B cell (primary cell): Measurements from ENCODE around the gene NELL2. TPM values are rescaled to one million over a fixed set of nuclear protein-coding genes. Genes with fewer than 3 reads are reported as not detected.

Source experiments
- ATAC-seq: fragments of 200-7000 bp; cut with Tn5 transposase; one replicate; pipeline ENCODE4 v1.10.0; 2021; ENCODE audit warnings: low read depth, mild to moderate bottlenecking, moderate number of reproducible peaks, moderate library complexity
- CTCF ChIA-PET: fragments of 350-600 bp; sonication (Branson Sonifier 250); formaldehyde crosslinking; loops from one replicate; lab custom pipeline; 2021; ENCODE audit warnings: antibody characterized with exemption, inconsistent platforms; lab: Charles Lee
- POLR2A ChIA-PET: fragments of 350-600 bp; sonication (Branson Sonifier 250); formaldehyde crosslinking; loops from one replicate; lab custom pipeline; 2021; ENCODE audit warnings: antibody characterized with exemption; lab: Charles Lee
- DNase-seq: peaks from one replicate; pipeline ENCODE4 v3.0.0; 2013
- H2AFZ ChIP-seq: 2 replicates; pipeline ENCODE4 v1.6.1; 2012; ENCODE audit warnings: mild to moderate bottlenecking, low read depth, low read length; ENCODE audit not compliant: insufficient read depth, poor library complexity, severe bottlenecking
- H3K27ac ChIP-seq, 2 donors: 1 replicate in 1 of 2; 2 replicates in 1 of 2; pipeline ENCODE4 v1.5.1; 2012 to 2013; ENCODE audit warnings: low read length in 2 of 2, mild to moderate bottlenecking in 2 of 2, moderate library complexity in 1 of 2
- H3K27me3 ChIP-seq, 4 experiments: fragments of 200-600 bp in 1 of 4; sonication (generic) in 1 of 4; replicated peaks in 1 of 4; 1 replicate in 2 of 4; 2 replicates in 2 of 4; pipeline versions ENCODE4 v1.6.1 to v1.7.0; 2013 to 2016; ENCODE audit warnings: low read length in 3 of 4, mild to moderate bottlenecking in 2 of 4, mixed read lengths in 1 of 4, moderate library complexity in 1 of 4; ENCODE audit not compliant: insufficient read depth in 4 of 4, control insufficient read depth in 3 of 4; ENCODE audit errors: control extremely low read depth in 1 of 4
- H3K36me3 ChIP-seq, 2 experiments: replicated peaks in 1 of 2; 1 replicate in 1 of 2; 2 replicates in 1 of 2; pipeline versions ENCODE4 v1.6.1 to v1.7.1; 2013; ENCODE audit warnings: low read length in 1 of 2; ENCODE audit not compliant: insufficient read depth in 2 of 2, control insufficient read depth in 1 of 2; ENCODE audit errors: control extremely low read depth in 1 of 2, extremely low read depth in 1 of 2
- H3K4me1 ChIP-seq, 2 donors: fragments of 200-600 bp in 1 of 2; sonication (generic) in 1 of 2; 1 replicate in 1 of 2; 2 replicates in 1 of 2; pipeline versions ENCODE4 v1.5.1 to v1.6.1; 2013 to 2017; ENCODE audit warnings: low read length in 2 of 2; ENCODE audit not compliant: control insufficient read depth in 2 of 2, insufficient read depth in 2 of 2
- H3K4me2 ChIP-seq: replicated peaks from 2 replicates; pipeline ENCODE3; 2012; ENCODE audit warnings: mild to moderate bottlenecking, low read depth, low read length; ENCODE audit not compliant: poor library complexity, severe bottlenecking
- H3K4me3 ChIP-seq, 5 experiments: fragments of 200-600 bp in 1 of 5; sonication (generic) in 1 of 5; 1 replicate in 3 of 5; 2 replicates in 2 of 5; pipeline versions ENCODE4 v1.5.1 to v1.7.0; 2011 to 2016; ENCODE audit warnings: low read length in 4 of 5, mild to moderate bottlenecking in 4 of 5, low read depth in 2 of 5, control low read depth in 1 of 5, moderate library complexity in 1 of 5; ENCODE audit not compliant: insufficient read depth in 1 of 5; ENCODE audit errors: control extremely low read depth in 1 of 5, extremely low read depth in 1 of 5
- H3K79me2 ChIP-seq: fragments of 200-600 bp; sonication (generic); one replicate; pipeline ENCODE4 v1.6.0; 2016; ENCODE audit warnings: low read length; ENCODE audit not compliant: control insufficient read depth, insufficient read depth
- H3K9ac ChIP-seq: fragments of 200-600 bp; sonication (generic); 2 replicates; pipeline ENCODE4 v1.6.1; 2017; ENCODE audit warnings: mild to moderate bottlenecking, low read length, moderate library complexity
- H3K9me3 ChIP-seq, 3 donors: one replicate each; pipeline versions ENCODE4 v1.6.1 to v1.7.1; 2013; ENCODE audit warnings: low read length in 2 of 3; ENCODE audit not compliant: control insufficient read depth in 2 of 3, insufficient read depth in 1 of 3; ENCODE audit errors: control extremely low read depth in 1 of 3
- H4K20me1 ChIP-seq: 2 replicates; pipeline ENCODE4 v1.6.0; 2012; ENCODE audit warnings: mild to moderate bottlenecking, low read length; ENCODE audit not compliant: insufficient read depth, control insufficient read depth, poor library complexity, severe bottlenecking
- H3K27ac Mint-ChIP-seq: one replicate; pipeline ENCODE4 v1.8.0; 2021; ENCODE audit warnings: mixed read lengths
- H3K27me3 Mint-ChIP-seq: one replicate; pipeline ENCODE4 v1.8.0; 2021; ENCODE audit warnings: mixed read lengths
- H3K4me1 Mint-ChIP-seq: one replicate; pipeline ENCODE4 v1.8.0; 2021; ENCODE audit warnings: mixed read lengths
- H3K4me3 Mint-ChIP-seq: one replicate; pipeline ENCODE4 v1.8.0; 2021; ENCODE audit warnings: mixed read lengths
- H3K9me3 Mint-ChIP-seq: one replicate; pipeline ENCODE4 v1.8.0; 2022; ENCODE audit warnings: mixed read lengths; ENCODE audit not compliant: insufficient read depth
- EZH2 ChIP-seq: IDR thresholded peaks from 2 replicates; pipeline ENCODE4 v1.6.1; 2012; ENCODE audit warnings: borderline replicate concordance, low read depth, mild to moderate bottlenecking, moderate library complexity, low read length; ENCODE audit not compliant: insufficient read depth, poor library complexity, severe bottlenecking
- WGBS: methylation state at CpG from one replicate; pipeline ENCODE4 v1.1.5; 2013; ENCODE audit warnings: missing lambda C conversion rate; ENCODE audit not compliant: insufficient coverage; 5-methylcytosine and 5-hydroxymethylcytosine counted together
- intact Hi-C: fragments of 100-400 bp; cut with micrococcal nuclease; formaldehyde crosslinking; loops from one replicate; pipeline ENCODE4 v1.10.0; 2022
- polyA plus RNA-seq: library from polyadenylated mRNA; depleted of rRNA; stranded (reverse); fragments of >200 nt; gene quantifications from 2 replicates; pipeline ENCODE4 v1.2.3, GENCODE V29; 2012
- total RNA-seq, 2 donors: library from RNA; stranded (reverse); fragments of 120-200 nt in 1 of 2; gene quantifications; 1 replicate in 1 of 2; 2 replicates in 1 of 2; pipeline versions ENCODE4 v1.2.3 to v1.2.4, GENCODE V29; 2013 to 2022
- TF ChIP-seq, protein P1 (sequence below): fragments of 200-600 bp; IDR thresholded peaks from one replicate; pipeline ENCODE4 v1.8.0; 2022; ENCODE audit warnings: antibody characterized with exemption, mild to moderate bottlenecking

Gene NELL2
- total and polyA plus RNA-seq, 2 donors (not counting 1 experiment from before 2014, with no cell fraction given), result 0.22 TPM; not detected in 1

DNA sequence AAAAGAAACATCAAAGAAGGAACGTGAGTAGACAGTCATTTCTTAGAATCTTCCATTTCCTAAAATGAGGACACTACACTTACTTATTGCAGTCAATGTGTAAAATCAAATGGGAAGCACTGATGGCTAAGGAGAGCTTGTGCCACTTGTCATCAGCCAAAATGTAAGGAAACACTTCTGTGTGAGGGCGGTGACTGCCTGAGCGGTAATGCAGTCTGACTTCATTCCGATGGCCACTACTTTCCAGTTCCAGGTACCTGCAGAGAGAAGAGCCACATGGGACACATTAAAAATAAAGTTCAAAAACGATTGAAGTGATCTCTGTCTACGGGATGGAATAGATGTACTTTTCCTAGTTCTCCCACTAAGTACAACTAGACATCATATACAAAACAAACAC lies 96.3 kb downstream of the NELL2 start:
- H3K36me3 ChIP-seq, result no peaks in the 10 kb centered on the region
- ChIA-PET CTCF (no interaction called here), POLR2A (no interaction called here)
- Mint-ChIP-seq H3K9me3 (peaks cover 6% of the 10 kb centered on the region), H3K4me3 (no peak overlapping the region), H3K27ac (no peak overlapping the region), H3K27me3 (peaks cover 5% of the 10 kb centered on the region), H3K4me1 (no peaks in the 10 kb centered on the region)
- peaks cover 0 to 1% (median 0%) of the 10 kb centered on the region in 3 donors for H3K9me3 ChIP-seq
- no peaks in the 10 kb centered on the region for H3K79me2 ChIP-seq
- H3K4me1 ChIP-seq, result no peaks in the 10 kb centered on the region
- H3K9ac ChIP-seq, result no peak overlapping the region
- H3K4me2 ChIP-seq, result no peak overlapping the region
- ATAC-seq, result no peak
- TF ChIP-seq EZH2, result no peak
- TF ChIP-seq, protein P1, sequence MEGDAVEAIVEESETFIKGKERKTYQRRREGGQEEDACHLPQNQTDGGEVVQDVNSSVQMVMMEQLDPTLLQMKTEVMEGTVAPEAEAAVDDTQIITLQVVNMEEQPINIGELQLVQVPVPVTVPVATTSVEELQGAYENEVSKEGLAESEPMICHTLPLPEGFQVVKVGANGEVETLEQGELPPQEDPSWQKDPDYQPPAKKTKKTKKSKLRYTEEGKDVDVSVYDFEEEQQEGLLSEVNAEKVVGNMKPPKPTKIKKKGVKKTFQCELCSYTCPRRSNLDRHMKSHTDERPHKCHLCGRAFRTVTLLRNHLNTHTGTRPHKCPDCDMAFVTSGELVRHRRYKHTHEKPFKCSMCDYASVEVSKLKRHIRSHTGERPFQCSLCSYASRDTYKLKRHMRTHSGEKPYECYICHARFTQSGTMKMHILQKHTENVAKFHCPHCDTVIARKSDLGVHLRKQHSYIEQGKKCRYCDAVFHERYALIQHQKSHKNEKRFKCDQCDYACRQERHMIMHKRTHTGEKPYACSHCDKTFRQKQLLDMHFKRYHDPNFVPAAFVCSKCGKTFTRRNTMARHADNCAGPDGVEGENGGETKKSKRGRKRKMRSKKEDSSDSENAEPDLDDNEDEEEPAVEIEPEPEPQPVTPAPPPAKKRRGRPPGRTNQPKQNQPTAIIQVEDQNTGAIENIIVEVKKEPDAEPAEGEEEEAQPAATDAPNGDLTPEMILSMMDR, result no peak
- intact Hi-C loops, result no loop called here
- no peak overlapping the region for H3K4me3 ChIP-seq
- no peaks in the 10 kb centered on the region for H4K20me1 ChIP-seq
- WGBS, result 100% methylated on average over 2 of the region's 6 CpGs
- no peak for DNase-seq
- H2AFZ ChIP-seq, result no peak overlapping the region
- H3K27me3 ChIP-seq, result no peaks in the 10 kb centered on the region
- no peak overlapping the region for H3K27ac ChIP-seq

DNA sequence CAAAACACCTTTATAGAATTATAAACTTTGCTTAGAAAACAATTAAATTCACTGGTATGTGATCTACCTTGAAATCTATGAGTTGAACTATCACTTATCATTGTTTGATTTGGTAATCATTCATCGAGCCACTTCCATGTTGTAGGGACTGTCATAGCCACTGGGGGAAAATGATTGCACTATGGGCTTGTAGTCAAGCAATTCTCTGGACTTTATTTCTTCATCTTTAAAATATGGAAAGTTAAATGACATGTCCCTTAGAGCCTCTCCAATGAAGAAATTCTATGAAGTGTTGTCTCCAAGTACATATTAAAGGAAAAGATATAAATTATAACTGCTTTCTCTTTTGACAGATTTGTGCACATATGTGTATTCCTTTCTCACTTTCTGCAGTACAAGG lies 97.3 kb downstream of the NELL2 start:
- no CpG with 5 or more reads among the region's 1 CpG for WGBS
- peaks cover 6% of the 10 kb centered on the region for H3K9me3 Mint-ChIP-seq
- H3K27me3 ChIP-seq, result no peaks in the 10 kb centered on the region
- DNase-seq, result no peak
- H3K27ac ChIP-seq, result no peak overlapping the region
- no peak overlapping the region for H3K27ac Mint-ChIP-seq
- H3K4me3 ChIP-seq, result no peak overlapping the region
- no peaks in the 10 kb centered on the region for H4K20me1 ChIP-seq
- no peak overlapping the region for H2AFZ ChIP-seq
- no peaks in the 10 kb centered on the region for H3K79me2 ChIP-seq
- H3K9ac ChIP-seq, result no peak overlapping the region
- POLR2A ChIA-PET, result no interaction called here
- no peak for ATAC-seq
- H3K4me1 ChIP-seq, result no peaks in the 10 kb centered on the region
- no peak overlapping the region for H3K4me2 ChIP-seq
- no peak overlapping the region for H3K4me3 Mint-ChIP-seq
- H3K4me1 Mint-ChIP-seq, result no peaks in the 10 kb centered on the region
- H3K27me3 Mint-ChIP-seq, result peaks cover 5% of the 10 kb centered on the region
- intact Hi-C loops, result no loop called here
- no peak for TF ChIP-seq EZH2
- TF ChIP-seq, protein P1, result no peak
- peaks cover 0 to 1% (median 0%) of the 10 kb centered on the region in 3 donors for H3K9me3 ChIP-seq
- CTCF ChIA-PET, result no interaction called here
- no peaks in the 10 kb centered on the region for H3K36me3 ChIP-seq
